Astrocyte (in vitro differentiated cells and primary cell): ENCODE measurements around the gene FHIT. TPM values are rescaled to one million over a fixed set of nuclear protein-coding genes. Genes with fewer than 3 reads are reported as not detected.

Source experiments
- DNase-seq: peaks from one replicate; pipeline ENCODE4 v3.0.0-alpha.2; 2010; ENCODE audit warnings: low read depth
- FAIRE-seq: peaks from 2 replicates; lab custom pipeline; 2011; peaks lifted over from hg19 to GRCh38; lab: Jason Lieb, UNC
- H2AFZ ChIP-seq: 2 replicates; pipeline ENCODE4 v1.6.0; 2012; ENCODE audit warnings: low read depth, low read length, inconsistent platforms
- H3K27ac ChIP-seq: 2 replicates; pipeline ENCODE4 v1.5.1; 2011; ENCODE audit warnings: low read depth, low read length, inconsistent platforms
- H3K27me3 ChIP-seq: 2 replicates; pipeline ENCODE4 v1.6.0; 2011; ENCODE audit warnings: low read length, inconsistent platforms; ENCODE audit not compliant: insufficient read depth
- H3K36me3 ChIP-seq: 2 replicates; pipeline ENCODE4 v1.5.1; 2011; ENCODE audit warnings: low read length, inconsistent platforms; ENCODE audit not compliant: insufficient read depth
- H3K4me1 ChIP-seq: 2 replicates; pipeline ENCODE4 v1.5.1; 2011; ENCODE audit warnings: low read length, inconsistent platforms; ENCODE audit not compliant: insufficient read depth
- H3K4me2 ChIP-seq: 2 replicates; pipeline ENCODE4 v1.6.0; 2012; ENCODE audit warnings: low read length, inconsistent platforms
- H3K4me3 ChIP-seq: 2 replicates; pipeline ENCODE4 v1.5.1; 2011; ENCODE audit warnings: low read depth, mild to moderate bottlenecking, low read length, inconsistent platforms; ENCODE audit not compliant: insufficient read depth
- H3K79me2 ChIP-seq: 2 replicates; pipeline ENCODE4 v1.6.0; 2012; ENCODE audit warnings: mild to moderate bottlenecking, low read length, inconsistent platforms; ENCODE audit not compliant: insufficient read depth
- H3K9ac ChIP-seq: 2 replicates; pipeline ENCODE4 v1.6.0; 2012; ENCODE audit warnings: mild to moderate bottlenecking, low read length, inconsistent platforms
- H3K9me3 ChIP-seq: 2 replicates; pipeline ENCODE4 v1.5.1; 2012; ENCODE audit warnings: low read depth, mild to moderate bottlenecking, low read length, inconsistent platforms; ENCODE audit not compliant: insufficient read depth
- H4K20me1 ChIP-seq: 2 replicates; pipeline ENCODE4 v1.6.0; 2012; ENCODE audit warnings: low read length, inconsistent platforms; ENCODE audit not compliant: insufficient read depth
- H3K27ac Mint-ChIP-seq: one replicate; pipeline ENCODE4 v1.8.0; 2021; ENCODE audit warnings: mild to moderate bottlenecking, mixed read lengths; ENCODE audit not compliant: unreplicated experiment
- H3K27me3 Mint-ChIP-seq: one replicate; pipeline ENCODE4 v1.8.0; 2021; ENCODE audit warnings: low read depth, mixed read lengths; ENCODE audit not compliant: unreplicated experiment
- H3K36me3 Mint-ChIP-seq: one replicate; pipeline ENCODE4 v1.8.0; 2021; ENCODE audit warnings: low read depth, mixed read lengths; ENCODE audit not compliant: unreplicated experiment
- H3K4me1 Mint-ChIP-seq: one replicate; pipeline ENCODE4 v1.8.0; 2021; ENCODE audit warnings: low read depth, mixed read lengths; ENCODE audit not compliant: unreplicated experiment
- H3K4me3 Mint-ChIP-seq: one replicate; pipeline ENCODE4 v1.8.0; 2021; ENCODE audit warnings: mild to moderate bottlenecking, moderate library complexity, mixed read lengths; ENCODE audit not compliant: unreplicated experiment
- H3K9me3 Mint-ChIP-seq: one replicate; pipeline ENCODE4 v1.8.0; 2021; ENCODE audit warnings: mild to moderate bottlenecking, mixed read lengths; ENCODE audit not compliant: unreplicated experiment
- EZH2 ChIP-seq: IDR thresholded peaks from 2 replicates; pipeline ENCODE4 v1.6.1; 2012; ENCODE audit warnings: mild to moderate bottlenecking, low read length, inconsistent platforms; ENCODE audit not compliant: insufficient read depth
- total RNA-seq: library from RNA; stranded (reverse); gene quantifications from 2 replicates; pipeline ENCODE4 v1.2.1, GENCODE V29; 2021
- TF ChIP-seq, protein P1 (sequence below): IDR thresholded peaks from 2 replicates; pipeline ENCODE4 v1.5.1; 2011; ENCODE audit warnings: low read depth, mild to moderate bottlenecking, inconsistent platforms, low read length, moderate library complexity; ENCODE audit not compliant: insufficient read depth

The FHIT gene
- total RNA-seq, 1 donor from 2014 or later, result 6.7 TPM

DNA sequence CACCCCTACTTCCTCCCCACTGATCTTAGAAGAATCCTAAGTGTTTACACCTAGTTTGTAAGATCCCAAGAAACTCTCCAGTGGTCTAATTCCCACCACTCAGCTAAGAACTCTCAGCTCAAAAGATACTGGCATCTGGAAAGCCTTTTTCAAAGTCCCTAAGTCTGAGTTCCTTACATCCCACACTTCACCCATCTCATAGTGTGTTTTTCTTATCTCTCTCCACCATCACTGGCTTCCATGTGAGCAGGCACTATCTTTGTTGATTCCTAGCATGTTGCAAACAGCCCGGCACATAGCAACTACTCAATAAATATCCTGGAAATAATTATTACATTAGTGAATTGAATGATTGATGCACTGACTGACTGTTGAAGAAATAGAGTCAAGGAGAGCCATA, 173.7 kb downstream of the FHIT start:
- no peak overlapping the region for H3K27ac ChIP-seq
- no peak overlapping the region for H3K9ac ChIP-seq
- no peak for DNase-seq
- no peaks in the 10 kb centered on the region for H3K27me3 Mint-ChIP-seq
- no peaks in the 10 kb centered on the region for H3K4me1 ChIP-seq
- no peak overlapping the region for H3K4me3 ChIP-seq
- H3K4me1 Mint-ChIP-seq, result peaks cover 19% of the 10 kb centered on the region
- H4K20me1 ChIP-seq, result no peaks in the 10 kb centered on the region
- H3K27me3 ChIP-seq, result no peaks in the 10 kb centered on the region
- H3K9me3 Mint-ChIP-seq, result no peaks in the 10 kb centered on the region
- H2AFZ ChIP-seq, result no peak overlapping the region
- no peaks in the 10 kb centered on the region for H3K9me3 ChIP-seq
- H3K4me3 Mint-ChIP-seq, result no peak overlapping the region
- H3K27ac Mint-ChIP-seq, result no peak overlapping the region
- FAIRE-seq, result no peak
- H3K79me2 ChIP-seq, result no peaks in the 10 kb centered on the region
- TF ChIP-seq EZH2, result no peak
- TF ChIP-seq, protein P1, sequence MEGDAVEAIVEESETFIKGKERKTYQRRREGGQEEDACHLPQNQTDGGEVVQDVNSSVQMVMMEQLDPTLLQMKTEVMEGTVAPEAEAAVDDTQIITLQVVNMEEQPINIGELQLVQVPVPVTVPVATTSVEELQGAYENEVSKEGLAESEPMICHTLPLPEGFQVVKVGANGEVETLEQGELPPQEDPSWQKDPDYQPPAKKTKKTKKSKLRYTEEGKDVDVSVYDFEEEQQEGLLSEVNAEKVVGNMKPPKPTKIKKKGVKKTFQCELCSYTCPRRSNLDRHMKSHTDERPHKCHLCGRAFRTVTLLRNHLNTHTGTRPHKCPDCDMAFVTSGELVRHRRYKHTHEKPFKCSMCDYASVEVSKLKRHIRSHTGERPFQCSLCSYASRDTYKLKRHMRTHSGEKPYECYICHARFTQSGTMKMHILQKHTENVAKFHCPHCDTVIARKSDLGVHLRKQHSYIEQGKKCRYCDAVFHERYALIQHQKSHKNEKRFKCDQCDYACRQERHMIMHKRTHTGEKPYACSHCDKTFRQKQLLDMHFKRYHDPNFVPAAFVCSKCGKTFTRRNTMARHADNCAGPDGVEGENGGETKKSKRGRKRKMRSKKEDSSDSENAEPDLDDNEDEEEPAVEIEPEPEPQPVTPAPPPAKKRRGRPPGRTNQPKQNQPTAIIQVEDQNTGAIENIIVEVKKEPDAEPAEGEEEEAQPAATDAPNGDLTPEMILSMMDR, result no peak
- no peak overlapping the region for H3K4me2 ChIP-seq
- no peaks in the 10 kb centered on the region for H3K36me3 Mint-ChIP-seq
- H3K36me3 ChIP-seq, result no peaks in the 10 kb centered on the region

DNA sequence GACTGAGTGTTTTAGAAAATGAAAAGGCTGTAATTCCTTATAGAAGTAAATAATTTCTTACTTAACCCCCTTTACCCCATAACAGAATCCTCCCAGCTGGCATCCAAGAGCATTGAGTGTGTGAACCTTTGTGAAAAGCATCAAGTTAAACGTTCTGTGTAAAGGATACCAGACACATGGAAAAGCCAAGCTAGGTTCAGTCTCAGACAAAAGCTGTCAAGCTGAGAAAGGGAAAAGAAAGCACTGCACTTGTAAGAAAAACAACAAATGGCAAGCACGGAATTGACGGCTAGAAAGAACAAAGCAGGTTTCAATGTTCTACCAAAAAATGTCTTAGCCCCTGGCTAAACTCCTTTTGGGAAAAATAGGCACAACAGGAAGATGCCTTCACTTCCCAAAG, 176.5 kb downstream of the FHIT start:
- H3K9me3 ChIP-seq, result no peaks in the 10 kb centered on the region
- Mint-ChIP-seq H3K27me3 (no peaks in the 10 kb centered on the region), H3K27ac (no peak overlapping the region), H3K36me3 (no peaks in the 10 kb centered on the region), H3K4me3 (no peak overlapping the region), H3K4me1 (peaks cover 9% of the 10 kb centered on the region), H3K9me3 (no peaks in the 10 kb centered on the region)
- no peak for DNase-seq
- H4K20me1 ChIP-seq, result no peaks in the 10 kb centered on the region
- no peaks in the 10 kb centered on the region for H3K4me1 ChIP-seq
- no peaks in the 10 kb centered on the region for H3K27me3 ChIP-seq
- no peak overlapping the region for H3K4me2 ChIP-seq
- H3K9ac ChIP-seq, result no peak overlapping the region
- FAIRE-seq, result no peak
- H2AFZ ChIP-seq, result no peak overlapping the region
- H3K27ac ChIP-seq, result no peak overlapping the region
- no peak for TF ChIP-seq EZH2
- TF ChIP-seq, protein P1, result no peak
- H3K4me3 ChIP-seq, result no peak overlapping the region
- no peaks in the 10 kb centered on the region for H3K36me3 ChIP-seq
- H3K79me2 ChIP-seq, result no peaks in the 10 kb centered on the region

DNA sequence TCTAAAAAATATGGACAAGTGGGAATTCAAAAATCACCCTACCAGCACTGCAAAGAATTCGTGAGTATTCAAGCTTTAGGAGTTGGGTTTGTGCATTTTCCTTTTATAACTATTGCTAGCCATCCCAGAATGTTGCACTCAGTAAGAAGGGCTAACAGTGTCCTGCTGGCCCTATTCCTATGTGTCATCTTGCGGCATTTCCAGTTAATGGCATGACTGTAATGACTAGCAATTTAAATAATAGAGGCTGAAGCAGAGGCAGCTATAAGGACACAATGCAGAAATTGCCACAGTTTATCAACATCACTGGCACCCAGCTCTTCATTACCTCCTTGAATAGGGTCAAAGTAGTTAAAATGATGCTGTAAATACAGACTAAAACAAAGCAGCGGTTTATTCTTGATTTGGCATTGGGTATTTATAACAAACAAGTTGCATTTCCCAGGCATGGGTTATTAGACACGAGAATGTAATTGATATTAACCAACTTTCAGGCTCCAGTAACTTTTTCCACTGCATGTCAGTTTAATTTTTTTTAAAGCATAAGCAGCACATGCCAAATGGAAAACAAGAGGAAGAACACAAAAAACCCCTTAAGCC, 177.6 kb downstream of the FHIT start:
- DNase-seq, result no peak
- Histone ChIP-seq H3K4me3 (no peak overlapping the region), H3K9ac (no peak overlapping the region), H3K27ac (no peak overlapping the region), H2AFZ (no peak overlapping the region), H4K20me1 (no peaks in the 10 kb centered on the region), H3K4me1 (no peaks in the 10 kb centered on the region), H3K36me3 (no peaks in the 10 kb centered on the region), H3K4me2 (no peak overlapping the region), H3K27me3 (no peaks in the 10 kb centered on the region), H3K9me3 (no peaks in the 10 kb centered on the region), H3K79me2 (no peaks in the 10 kb centered on the region)
- Mint-ChIP-seq H3K9me3 (no peaks in the 10 kb centered on the region), H3K27me3 (no peaks in the 10 kb centered on the region), H3K4me1 (peaks cover 9% of the 10 kb centered on the region), H3K36me3 (no peaks in the 10 kb centered on the region), H3K27ac (no peak overlapping the region), H3K4me3 (no peak overlapping the region)
- FAIRE-seq, result no peak
- TF ChIP-seq, protein P1, result no peak
- TF ChIP-seq EZH2, result no peak
